CD4-positive, alpha-beta T cell treated with Interleukin-4 for 1 hour (primary cell): ENCODE measurements around the gene ZBP1.

Source experiments
- DNase-seq, 2 donors: peaks; one replicate each; pipeline ENCODE4 v3.0.0-alpha.2; 2020 to 2022

The ZBP1 gene

GRCh38 chr20:57568088-57568896, 51.9 kb downstream of the ZBP1 start:
- no peak for DNase-seq

GRCh38 chr20:57567471-57568079, 52.7 kb downstream of the ZBP1 start:
- no peak for DNase-seq

GRCh38 chr20:57566803-57567459, 53.3 kb downstream of the ZBP1 start:
- no peak for DNase-seq

- no peak for DNase-seq
These were observed 53.8 kb downstream of the ZBP1 start for GRCh38 chr20:57566399-57566798.

GRCh38 chr20:57564951-57565642, 55.1 kb downstream of the ZBP1 start:
- DNase-seq: no peak

GRCh38 chr20:57564180-57564802, 55.9 kb downstream of the ZBP1 start:
- no peak for DNase-seq

- DNase-seq: no peak
These were observed 56.7 kb downstream of the ZBP1 start for GRCh38 chr20:57563522-57563921.

GRCh38 chr20:57562541-57563465, 57.4 kb downstream of the ZBP1 start:
- no peak for DNase-seq

GRCh38 chr20:57561356-57562279, 58.6 kb downstream of the ZBP1 start:
- no peak for DNase-seq

- DNase-seq: no peak
These were observed 59.5 kb downstream of the ZBP1 start, which contains the start of gene PCK1 for GRCh38 chr20:57560554-57561355. Gene PCK1 (plus strand): TSS chr20:57561110. CDS start chr20:57561412, 302 bp downstream.

GRCh38 chr20:57559658-57560553, 60.3 kb downstream of the ZBP1 start:
- DNase-seq: no peak

- DNase-seq: no peak
These were observed 61.0 kb downstream of the ZBP1 start for GRCh38 chr20:57559289-57559634.

GRCh38 chr20:57558614-57559288, 61.5 kb downstream of the ZBP1 start:
- no peak for DNase-seq

GRCh38 chr20:57557926-57558613, 62.2 kb downstream of the ZBP1 start:
- DNase-seq: no peak

GRCh38 chr20:57556980-57557274, 63.3 kb downstream of the ZBP1 start:
- DNase-seq: no peak

- no peak for DNase-seq
These were observed 64.6 kb downstream of the ZBP1 start for GRCh38 chr20:57555457-57556184.
